GM18858 (cell line): ENCODE results near the gene SEZ6L.

ENCODE experiments used
- ATAC-seq: cut with Tn5 transposase; IDR thresholded peaks from one replicate; pipeline ENCODE4 v1.9.1; 2021; ENCODE audit not compliant: unreplicated experiment

The SEZ6L gene

DNA sequence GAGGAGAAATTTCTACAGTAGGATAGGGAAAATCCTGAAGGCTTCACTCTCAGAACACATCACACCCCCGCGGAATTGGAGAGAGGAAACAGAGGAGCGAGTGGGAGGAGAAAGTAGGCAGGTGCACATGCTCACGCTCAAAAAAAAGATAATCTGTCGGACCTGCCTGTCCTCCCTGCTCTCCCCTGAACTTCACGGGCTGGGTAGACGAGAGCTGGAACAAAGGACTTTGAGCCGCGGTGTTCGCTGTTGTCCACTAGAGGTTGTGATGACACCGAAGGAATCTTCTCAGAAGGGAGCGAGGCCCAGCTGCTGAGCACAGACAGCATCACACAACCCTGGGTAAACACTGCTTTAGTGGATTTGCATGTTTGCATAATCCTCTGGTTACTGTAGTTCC, 5.0 kb downstream of the SEZ6L start:
- no peak for ATAC-seq

DNA sequence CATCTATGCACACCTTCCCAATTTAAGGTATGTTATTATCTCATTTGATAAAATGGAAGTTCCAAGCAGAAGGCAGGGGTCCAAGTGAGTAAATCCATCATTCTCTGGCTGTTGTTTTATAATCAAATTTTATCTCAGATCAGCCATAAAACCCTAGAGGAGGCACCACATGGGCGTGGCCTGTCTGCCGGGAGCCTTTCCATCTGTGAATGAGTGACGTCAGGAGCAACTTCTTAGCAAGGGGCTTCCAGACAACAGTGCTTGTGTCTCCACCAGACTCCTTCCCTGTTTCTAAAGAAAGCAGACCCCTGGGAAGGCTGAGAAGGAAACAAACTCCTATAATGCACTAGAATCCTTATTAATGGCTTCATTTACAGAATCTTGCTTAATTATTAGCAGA, 13.5 kb downstream of the SEZ6L start:
- no peak for ATAC-seq

DNA sequence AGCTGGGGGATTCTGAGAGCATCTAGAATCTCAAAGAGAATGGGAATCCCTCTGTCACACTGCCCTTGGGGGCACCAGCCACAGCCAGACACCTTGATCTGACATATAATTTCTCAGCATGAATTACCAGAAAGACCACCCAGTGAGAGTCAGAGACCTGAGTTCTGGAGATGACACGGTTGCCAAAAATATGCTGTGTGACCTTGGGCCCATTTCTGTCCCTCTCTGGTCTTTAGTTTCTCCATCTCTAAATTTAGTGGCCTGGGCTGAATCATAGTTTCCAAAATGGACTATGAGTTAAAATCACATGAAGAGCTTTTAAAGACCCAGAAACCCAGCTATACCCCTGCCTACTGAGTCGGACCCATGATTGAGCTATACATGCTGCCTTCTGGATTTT, 15.9 kb downstream of the SEZ6L start:
- ATAC-seq: no peak

DNA sequence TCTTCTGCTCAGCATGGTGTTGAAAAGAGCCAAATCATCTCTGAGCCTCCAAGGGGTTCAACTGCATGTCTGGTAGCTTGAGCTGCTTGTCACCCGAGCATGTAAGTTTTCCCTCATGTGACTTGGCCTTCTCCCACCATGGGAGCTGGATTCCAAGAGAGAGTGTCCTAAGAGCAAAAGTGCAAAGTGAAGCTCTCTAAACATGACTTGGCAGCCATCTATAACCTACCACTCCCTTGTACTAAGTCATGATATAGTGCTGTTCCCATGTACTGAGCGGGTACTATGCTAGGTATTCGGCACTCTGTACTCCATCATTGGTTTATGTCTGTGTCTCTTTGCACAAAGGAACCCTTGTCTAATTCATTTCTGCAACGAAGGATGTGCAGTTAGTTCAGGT, 19.1 kb downstream of the SEZ6L start:
- ATAC-seq: no peak

DNA sequence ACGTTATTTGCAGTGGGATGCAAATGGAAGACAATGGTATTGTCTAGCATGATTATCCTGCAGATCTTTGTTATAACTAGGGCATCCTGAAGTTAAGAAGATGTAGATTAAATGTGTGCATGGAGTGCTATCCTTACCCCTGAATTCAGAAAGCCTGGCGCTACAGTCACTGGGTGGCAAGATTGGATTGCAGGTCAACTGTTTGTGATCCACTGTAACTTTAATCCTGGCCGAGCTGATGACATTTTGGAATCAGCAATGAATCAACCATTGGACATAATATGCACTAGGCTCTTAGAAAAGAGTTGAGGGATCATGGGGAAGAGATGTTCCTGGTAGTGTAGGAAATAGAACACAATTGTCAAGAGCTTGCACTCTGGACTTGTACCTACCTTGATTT, 25.1 kb downstream of the SEZ6L start:
- ATAC-seq: no peak

DNA sequence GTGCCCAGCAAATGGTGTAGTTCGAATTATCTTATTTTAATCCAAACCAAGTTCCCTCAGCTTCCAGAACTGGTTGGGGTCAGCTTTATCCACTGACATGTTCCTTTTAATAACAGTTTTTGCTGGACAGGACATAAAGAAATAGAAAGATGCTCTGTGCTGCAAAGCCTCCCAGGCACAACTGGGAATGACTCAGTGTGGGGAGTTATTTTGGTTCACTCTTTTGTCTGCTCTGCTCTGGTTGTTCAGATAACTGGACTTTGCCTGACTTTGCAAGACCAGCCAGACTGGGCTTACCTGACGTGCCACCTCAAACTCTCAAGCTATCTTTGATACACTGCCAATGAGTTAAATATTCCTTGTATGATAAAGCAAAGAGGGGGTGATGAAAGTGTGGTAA, 25.6 kb downstream of the SEZ6L start:
- ATAC-seq: no peak

DNA sequence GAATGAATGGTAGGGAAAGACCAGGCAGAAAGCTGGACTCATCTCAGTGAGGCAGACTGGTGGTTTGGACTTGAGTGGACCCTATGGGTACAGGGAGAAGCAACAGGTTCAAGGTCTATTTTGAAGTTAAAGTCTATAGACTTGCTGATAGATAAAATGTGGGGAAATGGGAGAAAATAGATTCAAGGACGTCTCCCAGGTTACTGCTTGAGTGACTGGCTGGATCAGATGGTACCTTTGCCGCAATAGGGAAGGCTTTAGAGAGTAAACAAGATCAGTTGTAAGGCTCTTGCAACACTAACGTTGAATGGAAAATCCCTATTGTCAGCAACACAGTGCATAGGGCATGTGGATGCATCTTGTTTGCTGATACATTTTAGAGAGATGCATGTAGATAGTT, 27.4 kb downstream of the SEZ6L start:
- no peak for ATAC-seq

DNA sequence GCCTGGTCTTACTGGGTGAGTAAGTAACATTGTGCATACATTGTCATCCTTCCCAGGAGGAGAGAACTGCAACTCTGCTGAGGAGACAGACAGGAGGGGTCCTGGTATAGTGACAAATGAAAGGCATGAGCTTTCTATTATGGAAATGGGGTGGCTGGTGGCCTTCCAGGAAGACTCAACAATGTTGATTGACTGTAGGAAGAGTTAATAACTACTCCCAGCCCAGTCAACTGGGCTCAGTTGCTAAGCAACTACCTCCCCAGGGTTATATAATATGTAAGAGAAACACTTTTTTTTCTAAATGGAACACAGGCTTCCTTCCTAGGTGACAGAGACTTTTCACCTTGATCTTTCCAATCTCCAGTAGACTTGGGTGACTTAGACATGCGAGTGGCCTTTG, 28.2 kb downstream of the SEZ6L start:
- ATAC-seq: no peak

DNA sequence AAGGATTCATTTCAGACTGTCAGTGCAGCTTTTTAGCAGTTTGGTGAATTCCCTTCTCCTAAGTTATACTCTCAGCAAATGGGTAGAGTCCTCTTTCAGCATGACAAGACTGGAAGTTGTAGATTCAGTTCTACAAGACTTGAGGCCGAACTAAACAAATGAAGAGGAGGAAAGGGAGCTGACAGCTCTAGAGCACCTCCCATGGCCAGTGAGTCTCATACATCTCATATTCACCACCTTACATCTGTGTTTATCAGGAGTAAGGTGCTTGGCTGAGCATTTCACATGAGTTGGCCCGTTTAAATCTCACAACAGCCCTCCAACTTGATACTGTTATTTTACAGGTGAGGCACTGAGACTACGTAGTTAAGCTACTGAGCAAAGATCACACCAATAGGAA, 30.4 kb downstream of the SEZ6L start:
- no peak for ATAC-seq

DNA sequence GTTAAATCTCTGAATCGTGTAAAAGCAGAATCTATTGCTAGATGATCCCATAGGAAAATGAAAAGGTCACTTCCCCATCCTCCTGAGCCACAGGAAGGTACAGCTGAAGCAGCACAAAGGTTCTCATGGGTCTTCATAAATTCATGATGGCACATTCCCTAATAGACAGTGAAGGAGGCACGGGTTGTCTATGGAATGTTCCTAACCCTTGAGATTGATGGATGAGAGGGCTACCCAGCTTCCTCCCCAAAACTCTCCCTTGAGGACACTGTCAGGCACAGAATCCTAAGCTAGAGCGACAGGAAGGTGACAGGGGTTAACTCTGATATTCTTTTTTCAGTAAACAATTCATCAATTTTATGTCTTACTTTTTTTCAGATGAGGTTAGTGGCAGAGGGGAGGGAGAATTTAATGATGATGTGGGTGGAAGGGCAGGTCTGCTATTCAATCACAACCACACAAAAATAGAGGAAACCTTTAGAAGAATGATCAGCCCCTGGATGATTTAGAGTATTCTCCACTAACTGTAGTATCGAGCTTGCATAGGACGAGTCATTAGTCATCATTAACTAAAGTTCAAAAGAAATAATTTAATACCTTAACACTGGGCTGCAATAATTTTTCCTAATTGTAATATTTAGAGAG, 33.1 kb downstream of the SEZ6L start:
- ATAC-seq: no peak

DNA sequence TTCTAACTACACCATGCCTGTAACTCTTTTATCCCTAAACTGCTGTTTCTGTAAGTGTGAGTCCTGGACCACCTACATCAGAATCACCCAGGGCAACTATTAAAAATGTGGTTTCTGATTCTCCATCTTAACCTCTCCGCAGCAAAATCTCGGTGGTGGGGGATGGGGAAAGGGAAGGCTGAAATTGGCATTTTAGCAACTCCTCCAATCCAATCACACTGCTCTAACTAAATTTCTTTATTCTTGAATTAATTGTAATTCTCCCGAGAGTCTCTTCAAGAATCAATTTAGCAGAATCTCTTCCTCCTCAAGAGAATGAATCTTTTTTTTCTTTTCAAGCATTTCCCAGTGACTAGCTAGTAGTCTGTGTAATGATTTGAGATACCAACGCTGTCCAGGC, 36.2 kb downstream of the SEZ6L start:
- ATAC-seq: no peak

DNA sequence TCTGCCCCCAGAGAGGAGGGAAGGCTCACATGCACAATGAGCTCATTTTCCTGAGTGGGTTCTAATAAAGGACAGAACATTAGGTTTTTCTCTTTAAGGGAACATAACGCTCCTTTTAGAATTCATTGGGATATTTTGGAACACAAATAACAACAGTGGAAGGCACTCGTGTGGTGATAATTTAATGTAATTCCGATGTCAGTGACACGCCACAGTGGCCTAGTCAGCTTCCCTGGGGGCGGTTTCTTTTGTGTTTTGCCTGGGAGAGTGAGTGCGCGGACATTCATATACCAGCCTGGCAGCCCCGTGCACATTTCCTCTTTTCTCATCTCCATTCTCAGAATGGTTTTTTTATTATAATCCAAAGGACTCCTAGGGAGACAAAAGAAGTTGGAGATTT, 41.1 kb downstream of the SEZ6L start:
- ATAC-seq: no peak

DNA sequence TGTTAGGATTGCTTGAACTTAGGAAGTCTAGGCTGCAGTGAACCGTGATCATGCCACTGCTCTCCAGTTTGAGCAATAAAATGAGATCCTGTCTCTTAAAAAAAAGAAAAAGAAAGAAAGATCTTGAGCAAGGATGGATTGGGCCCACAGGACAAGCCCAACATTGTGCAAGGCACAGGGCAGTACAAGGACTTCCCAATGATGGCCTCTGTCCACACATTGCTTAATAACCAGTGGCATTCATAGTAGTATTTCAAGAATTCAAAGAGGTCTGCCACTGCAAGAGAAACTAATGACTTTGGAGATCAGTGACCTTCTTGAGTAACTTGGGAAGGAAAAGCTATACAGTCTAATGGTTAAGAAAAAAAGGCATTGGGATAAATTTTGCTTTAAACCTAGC, 44.6 kb downstream of the SEZ6L start:
- ATAC-seq: no peak

DNA sequence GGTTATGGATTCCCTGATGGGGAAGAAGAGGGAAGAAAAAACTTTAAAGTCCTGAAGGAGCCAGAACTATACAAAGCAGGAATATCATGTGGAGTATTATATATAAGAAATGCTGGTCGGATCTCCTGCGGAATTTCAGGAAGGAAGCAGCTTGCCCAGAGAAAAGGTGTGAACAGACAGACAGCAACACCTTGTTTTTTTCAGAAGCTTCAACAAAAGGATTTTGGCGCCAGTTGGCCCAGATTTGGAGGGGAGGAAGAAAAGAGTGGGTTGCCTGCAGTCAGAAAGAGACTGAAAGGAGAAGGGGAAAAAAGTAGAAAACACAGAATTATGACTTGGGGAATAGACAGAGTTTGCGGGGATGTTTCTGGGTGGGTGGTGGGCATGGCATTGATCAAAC, 45.2 kb downstream of the SEZ6L start:
- ATAC-seq: no peak

DNA sequence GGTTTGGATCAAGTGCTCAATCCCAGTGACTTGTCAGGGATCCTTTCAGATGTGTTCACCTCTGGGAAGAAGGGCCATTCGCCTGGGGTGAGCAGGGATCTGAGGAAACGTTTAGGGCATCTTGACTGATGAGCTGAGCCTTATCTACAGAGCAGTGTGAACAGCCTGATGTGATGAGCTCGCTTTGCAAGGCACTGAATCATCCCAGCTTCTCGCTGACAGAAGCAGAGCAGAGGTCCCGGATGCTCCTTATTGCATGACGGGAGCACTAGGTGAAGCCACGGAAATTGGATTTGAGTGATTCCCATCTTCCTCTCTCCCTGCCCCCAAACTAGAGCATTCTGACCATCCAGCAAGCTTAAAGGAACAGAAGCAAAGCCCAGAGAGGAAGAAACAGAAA, 46.5 kb downstream of the SEZ6L start:
- no peak for ATAC-seq

DNA sequence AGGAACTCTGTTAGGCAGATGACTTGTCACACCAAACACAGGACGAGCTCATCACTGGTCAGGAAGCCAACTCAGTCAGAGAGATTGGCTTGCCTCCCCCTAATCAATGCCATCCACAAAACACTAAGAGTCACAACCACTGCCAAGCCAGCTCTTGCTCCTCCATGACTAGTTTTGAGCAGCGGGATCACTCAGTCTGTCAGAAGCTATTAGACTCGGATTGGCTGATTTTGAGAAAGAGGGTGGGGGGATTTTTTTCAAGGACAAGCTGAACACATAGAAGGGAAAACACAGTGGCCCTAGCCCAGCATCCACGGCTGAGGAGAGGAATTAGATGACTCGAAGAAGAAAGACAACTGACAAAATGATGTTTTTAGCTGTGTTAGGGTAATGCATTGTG, 55.9 kb downstream of the SEZ6L start:
- ATAC-seq: no peak

DNA sequence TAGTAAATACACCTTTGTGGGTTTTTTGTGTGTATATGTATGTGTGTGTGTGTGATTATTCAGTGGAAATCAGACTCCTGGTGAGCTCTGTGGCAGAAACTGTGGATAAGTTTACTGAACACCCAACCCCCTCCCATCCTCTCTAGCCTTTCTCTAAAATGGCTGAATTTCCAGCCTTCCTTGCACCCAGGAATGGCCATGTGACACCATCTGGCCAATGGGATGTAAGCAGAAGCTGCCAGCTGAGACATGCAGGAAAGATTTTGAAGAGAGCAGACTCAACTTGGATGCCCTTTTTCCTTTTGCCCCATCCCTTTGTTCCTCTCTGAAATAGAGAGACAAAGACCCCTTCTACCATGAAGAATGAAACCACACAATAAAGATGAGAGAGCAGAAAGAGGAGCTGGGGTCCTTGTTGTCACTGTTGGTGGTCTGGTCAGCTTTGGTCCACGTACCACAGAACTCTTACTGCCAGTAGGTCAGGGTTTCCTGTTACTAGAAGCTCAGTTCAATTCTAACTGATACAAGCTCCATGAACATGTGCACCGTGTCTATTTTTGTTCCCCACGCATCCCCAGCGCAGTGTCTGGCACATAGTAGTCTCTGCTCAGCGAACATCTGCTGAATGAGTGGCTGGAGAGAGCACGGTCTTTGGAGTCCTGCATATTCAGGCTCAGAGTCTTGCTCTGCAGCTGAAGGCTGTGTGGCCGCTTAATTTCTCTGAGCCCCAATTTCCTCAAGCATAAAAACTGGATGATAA, 57.5 kb downstream of the SEZ6L start:
- no peak for ATAC-seq

DNA sequence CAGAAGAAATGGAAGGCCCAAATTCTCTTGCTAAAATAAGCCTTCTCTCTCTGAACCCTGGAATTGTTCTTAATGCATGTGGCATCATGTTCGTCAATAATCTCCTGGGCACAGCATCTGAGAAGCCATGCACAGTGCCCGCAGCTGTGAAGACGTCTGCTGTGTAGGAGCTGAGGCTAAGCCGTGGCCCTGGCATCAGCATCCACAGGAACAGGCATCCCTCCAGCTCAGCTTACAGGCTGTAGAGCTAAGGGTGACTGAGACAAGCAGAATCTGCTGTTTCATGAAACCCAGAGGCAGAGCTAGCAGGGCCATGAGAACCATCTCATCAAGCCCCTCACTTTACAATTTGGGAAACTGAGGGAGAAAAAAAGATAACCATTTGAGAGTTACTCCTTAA, 60.6 kb downstream of the SEZ6L start:
- no peak for ATAC-seq

DNA sequence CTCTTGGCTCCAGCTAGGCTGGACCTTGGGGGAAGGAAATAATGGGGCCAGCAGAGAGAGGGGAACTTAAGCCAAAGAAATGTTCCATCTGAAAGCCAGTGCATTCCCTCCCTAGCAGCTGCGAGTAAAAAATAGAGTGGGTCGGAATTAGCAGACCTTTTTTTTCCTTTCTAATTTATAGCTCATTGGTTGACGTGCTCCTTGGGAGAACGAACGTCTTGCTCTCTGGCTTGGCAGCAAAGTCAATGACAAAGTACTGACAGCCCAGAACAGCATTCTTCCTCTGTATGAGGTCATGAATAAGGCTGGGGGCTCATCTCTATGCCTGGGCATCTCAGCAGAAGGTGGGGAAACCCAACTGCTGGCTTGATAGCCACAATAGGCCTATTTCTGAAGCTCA, 65.0 kb downstream of the SEZ6L start:
- no peak for ATAC-seq

DNA sequence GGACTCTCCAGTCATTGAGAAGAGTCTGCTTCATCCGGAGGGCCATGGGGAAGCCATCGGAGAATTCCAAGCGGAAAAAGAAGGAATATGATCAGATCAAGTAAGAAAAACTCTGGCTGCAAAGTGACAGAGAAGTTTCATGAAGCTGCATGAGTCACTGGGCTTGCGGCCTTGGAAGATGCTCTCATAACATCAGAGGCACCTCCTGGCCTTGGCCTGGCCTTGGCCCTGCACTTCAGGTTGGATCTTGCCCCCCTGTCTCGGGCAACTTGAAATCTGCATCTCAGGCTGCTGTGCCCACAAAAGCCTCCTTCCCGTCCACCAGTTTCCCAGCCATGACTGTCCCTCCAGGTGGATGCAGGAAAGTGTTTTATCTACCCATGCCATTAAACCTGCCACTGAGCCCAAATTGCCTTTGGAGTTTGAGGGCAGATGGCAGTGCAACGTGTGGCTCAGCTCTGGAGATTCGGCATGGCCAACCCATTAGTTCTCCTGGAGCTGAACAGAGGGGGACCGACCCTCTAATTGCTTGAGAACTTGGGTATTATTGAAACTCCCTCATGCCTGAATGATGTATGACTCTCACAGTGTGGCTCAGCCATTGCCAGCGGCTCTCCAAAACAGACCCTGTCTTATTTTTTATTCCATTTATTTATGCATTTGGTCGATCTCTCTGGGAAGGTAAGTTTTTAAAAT, 66.7 kb downstream of the SEZ6L start:
- no peak for ATAC-seq

DNA sequence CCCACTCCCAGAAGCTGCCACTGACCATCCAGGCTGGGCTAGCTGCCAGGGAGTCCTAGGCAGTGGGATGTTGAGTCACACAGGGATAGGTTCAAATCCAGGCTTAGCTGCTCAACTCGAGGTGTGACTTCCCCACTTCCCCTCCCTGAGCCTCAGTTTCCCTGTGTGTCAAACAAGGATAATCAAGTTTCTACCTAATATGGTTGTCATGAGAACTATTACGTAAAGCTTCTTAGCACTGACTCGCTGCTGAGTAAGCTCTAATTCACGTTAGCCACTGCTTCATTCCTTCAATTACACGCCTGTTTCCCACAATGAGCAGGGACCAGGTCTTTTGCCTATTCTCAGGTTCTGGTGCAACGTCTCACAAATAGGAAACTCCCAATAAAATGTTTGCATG, 67.7 kb downstream of the SEZ6L start:
- no peak for ATAC-seq

DNA sequence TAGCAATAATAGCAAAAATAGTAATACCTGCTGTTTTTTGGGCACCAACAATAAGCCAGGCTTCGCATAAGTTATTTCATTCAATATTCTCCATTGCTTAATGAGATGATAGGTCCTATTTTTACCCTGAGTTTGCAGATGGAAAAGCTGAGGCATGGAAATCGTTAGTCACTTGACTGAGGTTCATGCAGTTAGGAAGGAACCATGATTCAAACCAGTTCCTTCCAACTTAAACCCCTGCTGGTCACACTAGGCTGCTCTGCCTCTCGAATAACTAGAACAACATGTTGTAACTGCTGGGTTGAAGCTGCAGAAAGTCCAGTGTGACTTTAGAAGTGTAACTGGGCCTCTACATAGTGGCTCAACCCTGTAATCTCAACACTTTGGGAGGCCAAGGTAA, 69.3 kb downstream of the SEZ6L start:
- no peak for ATAC-seq
